GM18502 (cell line): Measurements from ENCODE around the gene ADGRL3.

Experiments used
- ATAC-seq: cut with Tn5 transposase; IDR thresholded peaks from one replicate; pipeline ENCODE4 v1.9.1; 2021; ENCODE audit warnings: mild to moderate bottlenecking; ENCODE audit not compliant: unreplicated experiment, poor library complexity

The ADGRL3 gene

GRCh38 chr4:61275241-61275640 lies 75.1 kb downstream of the ADGRL3 start:
- no peak for ATAC-seq

GRCh38 chr4:61276029-61276428 lies 75.9 kb downstream of the ADGRL3 start:
- ATAC-seq, result no peak

GRCh38 chr4:61277785-61278760 lies 77.9 kb downstream of the ADGRL3 start:
- ATAC-seq, result no peak

- ATAC-seq, result no peak
Observed at GRCh38 chr4:61292322-61292721, 92.2 kb downstream of the ADGRL3 start.

GRCh38 chr4:61293707-61294400 lies 93.7 kb downstream of the ADGRL3 start:
- ATAC-seq, result no peak

GRCh38 chr4:61294936-61295335 lies 94.8 kb downstream of the ADGRL3 start:
- ATAC-seq, result no peak

DNA sequence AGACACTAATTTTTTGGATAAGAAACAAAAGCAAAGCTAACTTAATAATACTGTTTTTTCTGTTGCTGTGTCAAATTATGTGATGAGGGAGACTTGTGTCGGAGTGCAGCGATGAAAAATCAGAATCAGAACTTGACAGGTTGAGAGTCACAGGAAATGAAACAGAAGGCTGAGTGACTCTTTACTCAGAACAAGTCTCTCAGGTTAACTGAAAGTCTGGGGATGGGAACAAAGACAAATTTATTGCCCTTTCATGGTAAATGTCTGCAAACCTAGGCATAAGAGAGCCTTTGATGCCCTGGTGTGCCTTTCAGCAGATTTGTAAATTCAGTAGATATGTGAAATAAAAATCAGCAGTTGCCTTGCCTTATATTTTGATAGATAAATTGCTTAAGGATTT lies 96.0 kb downstream of the ADGRL3 start:
- no peak for ATAC-seq

GRCh38 chr4:61298178-61298740 lies 98.1 kb downstream of the ADGRL3 start:
- ATAC-seq, result no peak

- no peak for ATAC-seq
Observed at GRCh38 chr4:61299316-61299715, 99.2 kb downstream of the ADGRL3 start.

DNA sequence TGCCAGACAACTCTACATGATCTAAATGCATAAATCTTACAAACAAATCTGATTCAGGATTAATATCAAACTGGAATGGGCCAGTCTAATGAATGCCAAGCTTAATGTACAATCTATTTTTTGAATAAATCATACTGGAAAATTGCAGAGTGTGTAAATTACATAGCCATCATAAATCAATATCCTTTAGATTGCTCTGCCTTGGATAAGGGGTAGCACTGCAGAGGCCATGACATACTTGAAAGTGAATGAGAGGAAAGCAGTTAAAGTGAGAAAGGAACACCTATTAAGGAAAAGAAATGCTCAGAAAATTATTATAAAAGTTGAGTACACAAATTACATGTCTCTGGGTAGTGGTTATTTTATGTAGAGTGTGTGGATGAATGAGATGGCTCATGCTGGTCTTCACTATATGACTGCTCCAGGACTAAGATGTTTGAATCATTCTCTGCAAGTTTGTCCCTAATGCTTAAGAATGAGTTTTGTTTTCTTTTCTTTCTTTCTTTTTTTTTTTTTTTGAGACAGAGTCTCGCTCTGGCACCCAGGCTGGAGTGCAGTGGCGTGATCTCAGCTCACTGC lies 100.2 kb downstream of the ADGRL3 start:
- no peak for ATAC-seq

GRCh38 chr4:61301271-61301670 lies 101.1 kb downstream of the ADGRL3 start:
- ATAC-seq, result no peak

GRCh38 chr4:61308033-61308432 lies 107.9 kb downstream of the ADGRL3 start:
- no peak for ATAC-seq

DNA sequence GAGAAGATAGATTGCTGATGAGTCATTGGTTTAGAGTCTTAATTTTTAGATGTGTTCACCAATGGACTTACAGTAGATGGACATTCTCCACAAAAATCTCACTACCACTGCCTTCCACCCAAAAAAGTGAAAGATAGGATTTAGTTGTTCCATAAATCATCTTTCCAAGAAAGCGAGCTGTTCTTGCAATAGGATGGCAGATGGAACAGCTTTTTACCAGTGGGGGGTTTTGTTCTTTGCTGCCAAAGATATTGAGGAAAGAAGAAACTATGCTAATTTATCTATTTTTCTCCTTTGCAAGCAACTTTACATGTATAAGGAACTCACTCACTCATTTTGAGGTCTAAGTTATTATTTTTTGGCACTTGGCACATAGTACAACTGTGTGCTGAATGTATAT lies 109.5 kb downstream of the ADGRL3 start:
- no peak for ATAC-seq

DNA sequence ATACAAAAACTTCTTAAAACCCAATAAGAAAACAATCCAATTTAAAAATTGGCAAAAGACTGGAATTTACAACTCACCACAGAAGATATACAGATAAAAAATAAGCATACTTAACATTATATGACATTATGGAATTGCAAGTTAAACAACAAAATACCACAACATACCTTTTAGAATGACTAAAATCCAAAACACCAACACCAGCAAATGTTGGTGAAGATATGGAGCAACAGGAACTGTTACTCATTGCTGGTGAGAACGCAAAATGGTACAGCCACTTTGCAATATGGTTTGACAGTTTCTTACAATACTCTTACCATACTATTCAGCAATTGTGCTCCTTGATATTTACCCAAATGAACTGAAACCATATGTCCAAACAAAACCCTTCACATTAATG lies 112.4 kb downstream of the ADGRL3 start:
- ATAC-seq, result no peak

GRCh38 chr4:61318431-61318830 lies 118.3 kb downstream of the ADGRL3 start:
- no peak for ATAC-seq

- no peak for ATAC-seq
Observed at GRCh38 chr4:61319156-61319555, 119.0 kb downstream of the ADGRL3 start.

DNA sequence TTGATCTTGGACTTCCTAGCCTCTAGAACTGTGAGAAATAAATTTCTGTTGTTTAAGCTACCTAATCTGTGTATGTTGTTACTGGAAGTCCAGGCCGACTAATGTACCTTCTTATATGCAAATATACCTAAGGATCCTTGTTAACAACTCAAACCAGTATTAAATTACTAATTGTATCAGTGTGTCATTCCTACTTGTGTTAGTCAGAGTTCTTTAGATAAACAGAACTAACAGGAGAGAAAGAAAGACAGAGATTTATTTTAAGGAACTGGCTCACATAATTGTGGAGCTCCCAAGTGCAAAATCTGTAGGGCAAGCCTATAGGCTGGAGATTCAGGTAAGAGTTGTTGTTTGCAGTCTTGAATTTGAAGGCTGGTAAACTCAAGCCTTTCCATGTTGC lies 120.0 kb downstream of the ADGRL3 start:
- no peak for ATAC-seq

GRCh38 chr4:61320631-61321030 lies 120.5 kb downstream of the ADGRL3 start:
- no peak for ATAC-seq

DNA sequence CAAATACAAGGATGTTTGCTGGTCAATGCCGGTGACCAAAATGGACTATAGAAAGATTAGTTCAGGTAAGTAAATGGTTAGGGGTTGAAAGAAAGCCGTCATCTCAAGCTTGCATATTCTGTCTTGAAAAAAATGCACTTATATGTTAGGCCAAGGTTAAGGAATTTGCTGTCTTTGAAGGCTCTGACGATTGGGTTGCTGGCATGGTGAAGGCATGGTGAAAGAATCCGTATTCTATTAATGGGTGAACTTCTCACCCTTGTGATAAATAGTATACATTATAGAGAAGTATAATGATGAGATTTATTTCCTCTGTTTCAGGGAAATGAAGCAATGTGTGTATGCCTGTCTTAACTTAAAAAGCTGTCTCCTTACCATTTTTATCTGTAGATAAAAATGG lies 132.6 kb downstream of the ADGRL3 start:
- ATAC-seq, result no peak

- no peak for ATAC-seq
Observed at GRCh38 chr4:61333490-61333889, 133.4 kb downstream of the ADGRL3 start.

DNA sequence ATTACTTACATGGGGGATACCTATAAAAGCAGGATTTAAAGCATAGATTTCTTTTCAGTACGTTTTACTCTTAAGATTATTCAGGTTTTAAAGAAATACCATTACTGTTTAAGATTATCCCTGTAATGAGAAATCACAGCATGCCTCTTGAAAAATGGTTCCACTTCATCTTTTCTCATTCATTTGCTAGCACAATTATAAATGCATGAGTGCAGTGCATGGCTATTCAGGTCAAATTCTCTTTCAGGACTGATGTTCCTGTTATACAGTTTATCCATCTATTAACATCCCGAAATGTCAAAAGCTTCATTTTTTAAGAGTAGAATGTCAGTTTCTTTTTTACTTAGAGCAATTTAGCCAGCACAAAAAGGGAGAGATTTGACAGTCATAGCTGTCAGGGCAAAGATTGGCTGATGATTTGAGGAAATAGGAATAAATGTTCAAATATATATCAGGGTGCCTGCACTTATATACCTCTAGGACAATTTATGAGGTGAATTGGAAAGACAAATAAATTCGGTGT lies 135.2 kb downstream of the ADGRL3 start:
- no peak for ATAC-seq
